Stimulated activated memory B cell treated with anti-CD40 and anti-IgM and Interleukin-4, amounts not matched to agents 10 μg/mL and 1 μg/mL and 100 μg/mL, for 72 hours (primary cell): ENCODE results near the gene ARAP1.

Experiments used
- ATAC-seq: fragments of 150-1000 bp; cut with Tn5 transposase; 2 replicates; pipeline ENCODE4 v1.10.0; 2021
- H3K27ac Mint-ChIP-seq: one replicate; pipeline ENCODE4 v1.8.0; 2022; ENCODE audit warnings: mild to moderate bottlenecking, mixed read lengths
- H3K27me3 Mint-ChIP-seq: one replicate; pipeline ENCODE4 v1.8.0; 2022; ENCODE audit warnings: mixed read lengths
- H3K36me3 Mint-ChIP-seq: one replicate; pipeline ENCODE4 v1.8.0; 2022; ENCODE audit warnings: mixed read lengths
- H3K4me1 Mint-ChIP-seq: one replicate; pipeline ENCODE4 v1.8.0; 2022; ENCODE audit warnings: mixed read lengths
- H3K4me3 Mint-ChIP-seq: one replicate; pipeline ENCODE4 v1.8.0; 2022; ENCODE audit warnings: mild to moderate bottlenecking, moderate library complexity, mixed read lengths
- H3K9me3 Mint-ChIP-seq: one replicate; pipeline ENCODE4 v1.8.0; 2022; ENCODE audit warnings: mixed read lengths

Gene ARAP1

DNA sequence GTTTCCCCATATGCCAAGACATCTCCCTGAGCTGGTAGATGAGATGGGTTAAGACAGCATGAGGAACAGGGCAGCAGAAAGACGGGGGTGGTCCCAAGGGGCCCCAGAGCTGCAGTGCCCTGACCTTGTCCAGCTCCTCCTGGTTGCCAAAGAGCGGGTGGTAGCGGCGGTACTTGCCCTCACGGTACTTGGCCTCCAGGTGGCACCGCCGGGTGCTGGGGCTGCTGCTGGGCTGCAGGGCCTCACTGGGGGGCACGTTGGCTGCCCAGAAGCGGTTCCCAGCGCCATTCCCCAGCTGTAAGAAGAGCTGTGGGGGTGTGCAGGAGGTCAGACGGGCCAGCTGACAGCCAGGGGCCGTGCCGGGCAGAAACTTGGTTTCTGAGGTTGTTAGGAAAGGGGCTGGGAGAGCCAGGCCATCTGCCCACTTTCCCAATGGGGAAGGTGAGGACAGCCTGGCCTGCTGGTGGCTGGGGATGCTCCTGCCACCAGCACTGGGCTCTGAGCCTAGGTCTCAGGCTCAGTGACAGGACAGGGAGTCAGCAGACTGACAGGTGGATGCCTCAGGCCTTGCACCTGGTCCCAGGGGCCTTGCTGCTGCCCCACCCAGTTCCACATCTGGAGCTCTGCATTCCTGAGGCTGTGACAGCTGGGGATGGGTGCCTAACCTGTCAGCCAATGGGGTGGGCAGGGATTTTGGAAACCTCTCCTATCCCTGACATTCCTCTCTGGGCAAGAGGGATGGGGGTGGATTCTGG is 48.0 kb downstream of the ARAP1 start:
- H3K9me3 Mint-ChIP-seq: no peaks in the 10 kb centered on the region
- peaks cover 80% of the 10 kb centered on the region for H3K36me3 Mint-ChIP-seq
- no peak overlapping the region for H3K4me3 Mint-ChIP-seq
- ATAC-seq: no peak
- H3K27ac Mint-ChIP-seq: no peak overlapping the region
- H3K27me3 Mint-ChIP-seq: no peaks in the 10 kb centered on the region
- peaks cover 28% of the 10 kb centered on the region for H3K4me1 Mint-ChIP-seq

DNA sequence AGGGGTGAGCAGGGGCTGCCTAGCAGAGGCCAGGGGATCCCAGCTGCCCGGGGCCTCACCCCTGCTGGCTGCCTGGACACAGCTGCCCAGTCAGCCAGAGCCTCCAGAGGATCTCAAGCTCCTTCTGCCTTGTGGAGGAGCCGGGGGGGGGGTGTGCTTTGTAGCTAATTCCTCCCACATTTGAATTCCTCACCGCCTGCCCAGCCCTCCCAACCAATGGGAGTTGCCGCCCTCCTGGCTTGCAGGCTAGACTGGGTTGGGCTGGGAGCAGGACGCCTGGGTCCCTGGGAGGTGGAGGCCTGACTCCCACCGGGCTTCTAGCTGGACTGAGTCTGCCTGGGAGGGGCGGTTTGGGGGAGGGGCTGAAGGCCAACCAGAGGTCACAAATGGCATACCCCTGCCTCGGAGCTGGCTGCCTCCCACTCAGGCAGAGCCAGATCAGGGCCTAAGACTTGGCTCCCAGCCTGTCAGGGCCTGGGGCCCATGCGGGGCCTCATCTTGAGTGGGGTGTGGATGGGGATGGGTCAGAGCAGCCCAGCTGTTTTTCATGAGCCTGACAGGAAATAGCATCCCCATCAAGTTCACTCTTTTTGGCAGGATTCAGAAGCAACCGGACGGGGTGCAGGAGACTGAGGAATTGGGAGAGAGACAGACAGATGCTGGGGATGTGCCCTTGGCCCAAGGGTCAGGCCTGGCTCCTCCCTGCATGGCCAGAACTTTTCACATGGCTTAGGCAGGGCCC is 48.8 kb downstream of the ARAP1 start:
- ATAC-seq: no peak
- Mint-ChIP-seq H3K27ac (no peak overlapping the region), H3K9me3 (no peaks in the 10 kb centered on the region), H3K36me3 (peaks cover 80% of the 10 kb centered on the region), H3K4me3 (no peak overlapping the region), H3K27me3 (no peaks in the 10 kb centered on the region), H3K4me1 (peaks cover 25% of the 10 kb centered on the region)

DNA sequence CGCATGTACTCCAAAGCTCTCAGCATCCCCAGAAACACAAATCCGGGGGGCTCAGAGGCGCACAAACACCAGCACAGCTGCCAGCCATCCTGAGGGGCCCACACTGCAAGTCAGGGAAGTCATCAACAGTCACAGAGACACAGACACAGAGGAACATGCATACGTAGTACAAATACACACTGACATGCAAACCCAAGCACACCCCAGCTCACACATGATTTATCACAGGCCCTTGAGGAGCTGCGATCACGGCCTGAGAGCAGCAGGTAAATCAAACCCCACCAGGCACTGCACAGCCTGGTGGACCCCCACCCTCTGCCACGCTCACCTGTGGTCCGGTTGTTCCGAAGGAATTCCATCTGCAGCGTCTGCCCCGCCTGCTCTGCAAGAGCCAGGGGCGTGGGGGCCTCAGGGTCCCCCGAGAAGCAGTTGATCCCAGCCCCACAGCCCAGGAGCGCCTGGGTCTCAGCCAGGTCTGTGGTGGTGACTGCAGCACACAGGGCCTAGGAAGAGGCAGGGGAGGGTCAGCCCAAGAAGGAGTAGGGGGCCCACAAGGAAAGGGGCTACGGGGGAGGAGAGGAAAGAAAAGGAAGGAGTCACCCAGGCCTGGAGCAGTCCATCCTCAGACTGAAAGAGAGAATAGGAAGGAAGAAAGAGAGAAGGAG is 49.5 kb downstream of the ARAP1 start:
- H3K36me3 Mint-ChIP-seq: peaks cover 79% of the 10 kb centered on the region

DNA sequence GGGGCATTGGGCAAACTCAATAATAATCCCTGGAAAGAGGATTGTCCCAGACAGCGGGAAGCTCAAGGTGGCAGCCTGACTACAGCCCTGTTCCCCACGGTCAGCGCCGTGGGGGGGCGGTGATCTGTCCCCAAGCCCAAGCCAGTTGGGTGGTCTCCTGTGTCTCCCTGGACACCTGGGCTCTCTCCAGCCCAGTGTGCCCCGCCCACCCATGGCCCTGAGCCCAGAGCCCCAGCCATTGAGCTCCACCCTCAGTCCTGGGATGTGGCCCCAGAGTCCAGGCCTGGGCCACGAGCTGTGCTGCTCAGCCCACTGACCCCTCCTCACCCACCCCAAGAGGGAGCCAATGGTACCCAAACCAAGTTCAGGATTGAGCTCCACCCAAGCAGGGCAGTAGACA is 50.1 kb downstream of the ARAP1 start:
- Mint-ChIP-seq H3K4me1 (peaks cover 16% of the 10 kb centered on the region), H3K36me3 (peaks cover 73% of the 10 kb centered on the region), H3K9me3 (no peaks in the 10 kb centered on the region), H3K4me3 (no peak overlapping the region), H3K27ac (peak overlapping the region; percentile 21), H3K27me3 (no peaks in the 10 kb centered on the region)
- no peak for ATAC-seq

More for the DNA sequence above, 49.5 kb downstream of the ARAP1 start:
- no peaks in the 10 kb centered on the region for H3K27me3 Mint-ChIP-seq
- no peak overlapping the region for H3K4me3 Mint-ChIP-seq
- no peaks in the 10 kb centered on the region for H3K9me3 Mint-ChIP-seq
- ATAC-seq: no peak
- H3K4me1 Mint-ChIP-seq: peaks cover 21% of the 10 kb centered on the region
- no peak overlapping the region for H3K27ac Mint-ChIP-seq

DNA sequence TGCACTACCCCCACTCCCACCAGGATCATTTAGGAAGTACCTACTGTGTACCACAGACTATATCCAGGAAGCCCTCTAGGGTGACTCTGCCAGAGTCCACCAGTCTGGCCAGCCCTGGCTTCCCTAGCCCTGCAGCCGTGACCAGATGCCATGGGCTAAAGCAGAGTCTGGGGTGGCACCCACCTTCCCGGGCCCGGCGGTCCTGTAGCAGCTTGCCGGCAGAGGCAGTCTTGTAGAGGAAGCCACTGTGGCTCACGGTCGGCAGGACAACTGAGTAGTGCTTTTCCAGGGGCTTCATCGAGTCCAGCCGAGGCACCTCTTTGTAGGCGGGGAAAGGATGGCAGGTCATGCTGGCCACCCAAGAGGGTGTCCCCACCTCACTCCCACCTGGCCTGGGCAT is 50.7 kb downstream of the ARAP1 start:
- no peaks in the 10 kb centered on the region for H3K9me3 Mint-ChIP-seq
- no peak for ATAC-seq
- peak overlapping the region; percentile 21 for H3K27ac Mint-ChIP-seq
- H3K36me3 Mint-ChIP-seq: peaks cover 67% of the 10 kb centered on the region
- H3K4me3 Mint-ChIP-seq: no peak overlapping the region
- peaks cover 15% of the 10 kb centered on the region for H3K4me1 Mint-ChIP-seq
- no peaks in the 10 kb centered on the region for H3K27me3 Mint-ChIP-seq

DNA sequence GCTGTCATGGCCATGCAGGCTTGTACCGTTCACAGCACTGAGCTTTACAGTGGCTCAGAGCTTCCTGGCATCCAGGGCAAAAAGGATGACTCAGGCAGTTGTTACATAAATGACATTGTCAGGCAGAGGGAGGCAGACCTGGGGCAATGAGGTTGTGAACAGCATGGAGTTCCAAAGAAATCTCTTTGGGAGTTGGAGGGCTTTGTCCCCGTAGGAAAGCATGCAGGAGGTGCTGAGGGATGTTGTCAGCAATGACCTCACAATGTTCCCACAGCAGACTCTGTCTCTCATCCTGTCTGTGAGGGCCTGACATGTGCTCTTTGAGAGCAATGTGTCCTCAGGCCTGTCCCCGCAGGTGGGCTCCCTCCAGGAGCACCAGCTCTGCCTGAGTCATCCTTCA is 52.1 kb downstream of the ARAP1 start:
- Mint-ChIP-seq H3K36me3 (peaks cover 60% of the 10 kb centered on the region), H3K27me3 (no peaks in the 10 kb centered on the region), H3K27ac (peak overlapping the region; percentile 64), H3K4me1 (peaks cover 4% of the 10 kb centered on the region), H3K9me3 (no peaks in the 10 kb centered on the region), H3K4me3 (no peak overlapping the region)
- no peak for ATAC-seq

DNA sequence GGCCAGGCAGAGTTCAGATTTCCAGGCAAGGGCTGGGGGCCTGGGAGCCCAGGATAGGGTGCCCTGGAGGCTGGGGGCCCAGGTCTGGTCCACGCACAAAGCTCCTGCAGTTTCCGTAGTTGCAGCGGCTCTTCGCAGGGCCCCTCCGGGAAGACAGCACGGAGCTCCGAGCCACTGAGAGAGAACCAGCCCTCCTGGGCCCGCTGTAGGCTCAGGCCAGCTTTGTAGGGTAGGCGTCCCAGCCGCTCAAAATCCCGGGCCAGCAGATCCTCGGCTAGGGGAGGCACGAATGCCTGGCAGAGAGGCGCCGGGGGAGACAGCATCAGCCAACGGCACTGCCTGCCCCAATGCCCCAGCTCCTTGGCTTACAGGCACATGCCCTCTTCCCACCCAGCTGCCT is 54.4 kb downstream of the ARAP1 start:
- Mint-ChIP-seq H3K4me3 (no peak overlapping the region), H3K9me3 (no peaks in the 10 kb centered on the region), H3K36me3 (peaks cover 67% of the 10 kb centered on the region), H3K27me3 (no peaks in the 10 kb centered on the region), H3K27ac (no peak overlapping the region), H3K4me1 (no peaks in the 10 kb centered on the region)
- no peak for ATAC-seq

DNA sequence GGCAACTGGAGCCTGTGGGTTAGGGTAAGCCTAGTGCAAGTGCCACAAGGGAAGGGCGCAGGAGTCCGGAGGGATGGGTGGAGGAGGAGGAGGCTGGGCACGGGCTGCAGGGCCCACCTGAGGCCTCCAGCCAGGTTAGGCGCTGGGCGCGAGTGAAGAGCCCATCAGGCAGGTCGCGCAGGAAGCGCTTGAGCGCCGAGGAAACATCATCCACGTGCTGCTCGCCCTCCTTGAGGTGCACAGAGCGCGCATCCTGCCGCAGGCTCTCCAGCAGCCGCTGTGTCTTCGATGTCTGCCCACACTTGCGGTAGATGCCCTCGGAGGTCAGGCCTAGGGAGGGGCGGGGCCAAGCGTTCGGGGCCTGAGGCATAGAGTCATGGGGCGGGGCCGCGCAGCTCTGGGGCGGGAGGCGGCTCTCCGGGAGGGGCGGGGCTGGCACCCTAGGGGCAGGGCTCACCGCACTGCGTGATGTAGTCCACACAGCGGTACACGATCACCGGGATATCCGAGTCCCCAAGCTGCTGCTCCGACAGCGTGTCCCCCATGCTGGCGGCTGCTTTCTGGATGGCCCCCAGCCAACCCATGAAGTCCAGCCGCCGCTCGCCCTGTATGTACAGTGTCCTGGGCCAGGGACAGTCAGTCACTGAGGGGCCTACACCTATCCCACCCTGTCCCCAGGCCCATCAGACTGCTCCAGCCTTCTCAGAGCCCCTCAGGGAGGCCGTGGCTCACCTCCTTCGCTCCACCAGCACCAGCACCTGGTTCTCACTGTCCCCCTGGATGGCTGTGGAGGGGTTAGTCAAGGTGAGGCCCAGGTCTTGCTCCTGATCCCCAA is 55.1 kb downstream of the ARAP1 start:
- ATAC-seq: no peak
- Mint-ChIP-seq H3K27ac (no peak overlapping the region), H3K27me3 (no peaks in the 10 kb centered on the region), H3K9me3 (no peaks in the 10 kb centered on the region), H3K36me3 (peaks cover 72% of the 10 kb centered on the region), H3K4me1 (no peaks in the 10 kb centered on the region), H3K4me3 (no peak overlapping the region)

DNA sequence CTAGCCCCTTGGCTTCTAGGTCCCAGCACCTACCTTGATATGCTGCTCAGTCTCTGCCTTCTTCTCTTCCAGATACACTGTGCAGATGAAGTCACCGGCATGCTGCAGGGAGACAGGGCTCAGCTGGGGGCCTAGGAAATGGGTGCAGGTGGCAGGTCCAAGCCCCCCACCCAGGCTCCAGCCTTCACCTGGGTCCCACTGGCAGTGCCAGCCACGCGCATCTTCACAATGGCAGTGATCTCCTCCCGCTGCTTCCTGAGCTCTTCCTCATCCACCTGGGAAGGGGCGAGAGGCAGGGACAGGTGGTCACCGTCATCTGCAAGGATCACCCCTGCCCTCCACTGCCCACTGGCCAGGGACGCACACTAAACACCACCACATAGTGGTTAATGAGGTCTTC is 56.9 kb downstream of the ARAP1 start:
- H3K27me3 Mint-ChIP-seq: no peaks in the 10 kb centered on the region
- peak overlapping the region; percentile 8 for H3K27ac Mint-ChIP-seq
- H3K4me3 Mint-ChIP-seq: no peak overlapping the region
- no peak for ATAC-seq
- peaks cover 65% of the 10 kb centered on the region for H3K36me3 Mint-ChIP-seq
- no peaks in the 10 kb centered on the region for H3K4me1 Mint-ChIP-seq
- no peaks in the 10 kb centered on the region for H3K9me3 Mint-ChIP-seq

DNA sequence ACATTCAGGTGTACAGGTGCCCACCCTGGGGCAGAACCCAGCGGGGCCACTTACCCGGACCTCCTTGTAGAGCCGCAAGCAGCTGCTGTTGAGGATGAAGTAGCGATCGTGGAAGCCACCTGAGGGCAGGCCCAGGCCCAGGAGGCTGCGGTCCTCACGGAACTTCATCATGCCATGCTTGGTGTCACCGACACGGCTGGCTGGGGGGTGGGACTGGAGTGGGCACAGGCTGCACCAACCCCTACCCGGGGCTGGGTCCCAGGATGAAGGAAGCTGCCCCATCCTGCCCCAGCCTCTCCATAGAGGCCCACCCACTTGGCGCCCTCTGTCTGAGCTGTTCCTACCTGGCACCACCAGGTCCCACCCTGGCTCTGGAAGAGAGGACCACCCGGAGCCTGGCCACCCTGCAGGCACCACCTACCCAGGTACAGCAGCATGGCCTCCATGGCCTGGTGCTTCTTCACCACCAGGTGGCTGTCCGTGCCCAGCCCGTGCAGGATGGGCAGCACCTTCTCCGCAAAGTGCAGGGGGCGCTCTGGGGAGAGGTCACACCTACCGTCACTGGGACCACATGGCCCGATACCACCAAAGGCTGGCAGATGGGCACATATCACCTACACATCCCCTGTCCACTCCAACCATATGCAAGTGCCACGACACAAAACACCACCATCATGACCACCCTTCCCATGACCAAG is 58.8 kb downstream of the ARAP1 start:
- Mint-ChIP-seq H3K4me1 (no peaks in the 10 kb centered on the region), H3K36me3 (peaks cover 54% of the 10 kb centered on the region), H3K4me3 (no peak overlapping the region), H3K27ac (no peak overlapping the region), H3K27me3 (no peaks in the 10 kb centered on the region), H3K9me3 (no peaks in the 10 kb centered on the region)
- ATAC-seq: no peak

DNA sequence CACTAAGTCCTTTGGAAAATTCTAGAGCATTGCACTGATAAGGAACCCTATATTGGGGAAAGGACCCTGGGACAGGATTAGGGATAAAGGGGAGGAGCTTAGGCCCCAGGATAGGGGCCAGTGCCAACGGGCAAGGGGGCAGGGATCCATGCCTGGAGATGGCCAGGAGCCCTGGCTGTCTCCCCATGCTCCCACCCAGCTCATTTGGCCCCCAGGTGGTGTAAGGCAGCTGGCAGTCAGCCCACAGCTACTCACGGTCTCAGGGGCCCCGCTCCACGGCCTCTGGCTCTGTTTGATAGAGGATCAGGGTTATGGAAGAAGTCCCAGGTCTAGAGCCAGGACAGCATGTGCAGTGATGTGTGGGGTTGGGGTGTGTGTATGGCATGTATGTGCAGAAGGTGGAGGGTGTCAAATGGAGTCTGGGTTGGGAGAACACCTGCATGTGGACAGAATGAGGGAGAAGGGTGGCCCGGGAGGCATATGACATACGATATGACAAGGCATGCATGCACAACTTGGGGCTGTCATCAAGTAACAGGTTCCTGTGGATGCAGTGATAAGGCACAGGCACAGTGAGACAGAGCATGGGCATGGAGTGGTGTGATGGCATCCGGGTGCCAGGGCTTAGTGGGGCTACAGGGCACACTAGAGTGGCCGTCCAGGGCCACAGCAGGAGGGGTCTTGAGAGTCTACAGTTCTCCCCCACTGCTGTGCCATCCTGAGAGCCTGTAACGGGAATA is 59.5 kb downstream of the ARAP1 start:
- Mint-ChIP-seq H3K36me3 (peaks cover 48% of the 10 kb centered on the region), H3K4me3 (no peak overlapping the region), H3K9me3 (no peaks in the 10 kb centered on the region)

DNA sequence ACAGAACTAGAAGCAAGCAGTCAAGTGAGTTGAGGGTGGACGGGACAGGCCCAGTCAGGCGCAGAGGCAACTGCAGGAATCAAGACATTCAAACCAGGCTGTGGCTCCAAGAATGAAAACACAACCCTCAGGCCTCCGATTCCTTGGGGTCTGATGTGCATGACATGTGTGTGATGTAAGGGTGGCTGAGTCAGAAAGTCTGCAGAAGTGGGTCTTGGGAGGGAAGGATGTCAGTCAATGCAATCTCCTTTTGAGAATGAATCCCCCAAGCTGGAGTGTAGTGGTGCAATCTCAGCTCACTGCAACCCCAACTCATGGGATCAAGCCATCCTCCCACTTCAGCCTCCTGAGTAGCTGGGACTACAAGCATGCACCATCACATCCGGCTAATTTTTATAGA is 62.0 kb downstream of the ARAP1 start:
- no peak for ATAC-seq
- no peaks in the 10 kb centered on the region for H3K4me1 Mint-ChIP-seq
- H3K27ac Mint-ChIP-seq: peak overlapping the region; percentile 38
- no peak overlapping the region for H3K4me3 Mint-ChIP-seq
- no peaks in the 10 kb centered on the region for H3K27me3 Mint-ChIP-seq
- peaks cover 48% of the 10 kb centered on the region for H3K36me3 Mint-ChIP-seq
- no peaks in the 10 kb centered on the region for H3K9me3 Mint-ChIP-seq

More for the DNA sequence above, 59.5 kb downstream of the ARAP1 start:
- H3K27ac Mint-ChIP-seq: no peak overlapping the region
- no peaks in the 10 kb centered on the region for H3K27me3 Mint-ChIP-seq
- no peaks in the 10 kb centered on the region for H3K4me1 Mint-ChIP-seq
- ATAC-seq: no peak

DNA sequence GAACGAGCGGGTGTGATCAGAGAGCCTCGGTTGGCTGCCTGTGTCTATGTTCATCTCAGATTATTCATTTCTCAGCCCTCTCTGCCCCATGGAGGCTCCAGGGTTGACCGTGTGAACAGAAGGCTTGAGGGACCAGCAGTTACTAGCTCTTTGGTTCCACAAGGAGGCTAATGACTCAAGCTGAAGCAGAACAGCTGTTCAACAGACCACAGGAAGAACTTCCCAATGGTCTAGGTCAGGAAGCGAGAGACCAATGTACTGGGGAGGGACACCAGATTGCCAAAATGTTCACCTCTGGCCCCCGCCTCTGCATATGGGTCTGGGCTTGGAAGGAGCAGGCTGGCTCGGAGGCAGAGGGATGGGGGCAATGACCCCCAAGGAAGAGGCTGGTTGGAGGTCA is 63.3 kb downstream of the ARAP1 start:
- no peak overlapping the region for H3K27ac Mint-ChIP-seq
- peaks cover 36% of the 10 kb centered on the region for H3K36me3 Mint-ChIP-seq

DNA sequence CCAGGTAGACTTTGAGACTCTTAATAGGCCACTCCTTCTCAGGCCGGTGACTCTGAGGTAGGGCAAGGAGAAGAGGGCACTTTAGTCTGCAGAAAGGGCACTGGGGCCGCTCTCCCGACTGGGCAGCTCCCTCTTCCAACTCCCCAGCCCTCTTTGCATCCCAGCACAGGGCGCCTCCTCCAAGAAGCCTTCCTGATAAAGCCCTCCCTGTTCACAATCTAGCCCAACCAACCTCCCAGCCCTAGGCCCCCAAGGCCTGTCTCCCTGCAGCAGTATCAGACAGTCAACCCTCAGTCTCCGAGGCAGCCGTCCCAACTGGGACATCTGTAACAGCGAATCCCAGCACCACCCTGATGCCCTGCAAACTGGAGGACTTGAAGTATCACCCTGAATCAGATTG is 63.7 kb downstream of the ARAP1 start:
- H3K27ac Mint-ChIP-seq: no peak overlapping the region
- H3K36me3 Mint-ChIP-seq: peaks cover 38% of the 10 kb centered on the region
- no peak overlapping the region for H3K4me3 Mint-ChIP-seq
- H3K4me1 Mint-ChIP-seq: peaks cover 6% of the 10 kb centered on the region
- no peak for ATAC-seq
- H3K27me3 Mint-ChIP-seq: no peaks in the 10 kb centered on the region
- H3K9me3 Mint-ChIP-seq: no peaks in the 10 kb centered on the region

More for the DNA sequence above, 63.3 kb downstream of the ARAP1 start:
- Mint-ChIP-seq H3K27me3 (no peaks in the 10 kb centered on the region), H3K4me3 (no peak overlapping the region), H3K4me1 (peaks cover 6% of the 10 kb centered on the region), H3K9me3 (no peaks in the 10 kb centered on the region)
- no peak for ATAC-seq
